WTC11 (cell line): Measurements from ENCODE around the gene IFITM5. TPM values are rescaled to one million over a fixed set of nuclear protein-coding genes. Genes with fewer than 3 reads are reported as not detected.

Experiments
- ATAC-seq: fragments of 200-7000 bp; cut with Tn5 transposase; 2 replicates; pipeline ENCODE4 v1.10.0; 2021; ENCODE audit warnings: mild to moderate bottlenecking, moderate library complexity
- CTCF ChIA-PET: fragments of 300-600 bp; sonication (Branson Sonifier 250); formaldehyde crosslinking; loops from one replicate; lab custom pipeline; 2021; ENCODE audit warnings: antibody characterized with exemption; lab: Charles Lee
- POLR2A ChIA-PET: fragments of 350-600 bp; sonication (Branson Sonifier 250); formaldehyde crosslinking; loops from one replicate; lab custom pipeline; 2021; ENCODE audit warnings: antibody characterized with exemption; lab: Charles Lee
- DNase-seq: peaks from one replicate; pipeline ENCODE4 v3.0.0; 2021; ENCODE audit warnings: low spot score
- H3K27ac Mint-ChIP-seq: 2 replicates; pipeline ENCODE4 v1.8.0; 2021; ENCODE audit warnings: mixed read lengths
- H3K27me3 Mint-ChIP-seq: 2 replicates; pipeline ENCODE4 v1.8.0; 2021; ENCODE audit warnings: low read depth, mild to moderate bottlenecking, moderate library complexity, mixed read lengths
- H3K36me3 Mint-ChIP-seq: 2 replicates; pipeline ENCODE4 v1.8.0; 2021; ENCODE audit warnings: mixed read lengths
- H3K4me1 Mint-ChIP-seq: 2 replicates; pipeline ENCODE4 v1.8.0; 2022; ENCODE audit warnings: mixed read lengths
- H3K4me3 Mint-ChIP-seq: 2 replicates; pipeline ENCODE4 v1.8.0; 2021; ENCODE audit warnings: mild to moderate bottlenecking, moderate library complexity, mixed read lengths
- H3K9me3 Mint-ChIP-seq: 2 replicates; pipeline ENCODE4 v1.8.0; 2021; ENCODE audit warnings: mixed read lengths
- ATF1 ChIP-seq: sonication (generic); formaldehyde crosslinking; IDR thresholded peaks from 2 replicates; pipeline ENCODE4 v1.8.1; 2023; ENCODE audit warnings: mild to moderate bottlenecking, moderate library complexity, missing genetic modification reagents
- CBFB ChIP-seq: sonication (generic); formaldehyde crosslinking; IDR thresholded peaks from 2 replicates; pipeline ENCODE4 v1.8.1; 2022; ENCODE audit warnings: mild to moderate bottlenecking, low read depth, missing genetic modification reagents
- GRHL2 ChIP-seq: fragments of 250-450 bp; sonication (Bioruptor Pico); IDR thresholded peaks from 2 replicates; pipeline ENCODE4 v1.8.0; 2022; ENCODE audit warnings: mild to moderate bottlenecking, moderate library complexity; ENCODE audit not compliant: insufficient replicate concordance, severe bottlenecking
- JAZF1 ChIP-seq: fragments of 250-450 bp; sonication (Bioruptor Pico); IDR thresholded peaks from 2 replicates; pipeline ENCODE4 v1.9.0; 2021; ENCODE audit warnings: moderate library complexity, mild to moderate bottlenecking, inconsistent platforms
- JUN ChIP-seq: sonication (generic); formaldehyde crosslinking; IDR thresholded peaks from 2 replicates; pipeline ENCODE4 v1.8.0; 2023; ENCODE audit warnings: mild to moderate bottlenecking, missing genetic modification reagents
- KAT7 ChIP-seq: sonication (generic); formaldehyde crosslinking; IDR thresholded peaks from 2 replicates; pipeline ENCODE4 v1.8.1; 2023; ENCODE audit warnings: missing genetic modification reagents, mild to moderate bottlenecking, borderline replicate concordance
- NR1H2 ChIP-seq: sonication (generic); formaldehyde crosslinking; IDR thresholded peaks from 2 replicates; pipeline ENCODE4 v1.9.0; 2021; ENCODE audit warnings: mild to moderate bottlenecking, moderate library complexity, missing genetic modification reagents
- NR2C2 ChIP-seq: sonication (generic); formaldehyde crosslinking; IDR thresholded peaks from 2 replicates; pipeline ENCODE4 v1.8.0; 2022; ENCODE audit warnings: mild to moderate bottlenecking, missing genetic modification reagents
- TEAD1 ChIP-seq: sonication (generic); formaldehyde crosslinking; IDR thresholded peaks from 2 replicates; pipeline ENCODE4 v1.8.0; 2022; ENCODE audit warnings: mild to moderate bottlenecking, missing genetic modification reagents
- TEAD4 ChIP-seq: sonication (generic); formaldehyde crosslinking; IDR thresholded peaks from 2 replicates; pipeline ENCODE4 v1.8.0; 2022; ENCODE audit warnings: mild to moderate bottlenecking, missing genetic modification reagents
- ZNF317 ChIP-seq: sonication (generic); formaldehyde crosslinking; IDR thresholded peaks from 2 replicates; pipeline ENCODE4 v1.8.1; 2023; ENCODE audit warnings: low read depth, mild to moderate bottlenecking, moderate library complexity, missing genetic modification reagents, borderline replicate concordance
- ZNF671 ChIP-seq: fragments of 250-450 bp; sonication (Bioruptor Pico); IDR thresholded peaks from 2 replicates; pipeline ENCODE4 v1.8.0; 2021; ENCODE audit warnings: mild to moderate bottlenecking
- total RNA-seq: library from RNA; stranded (reverse); gene quantifications from 3 replicates; pipeline ENCODE4 v1.2.3, GENCODE V29; 2021
- TF ChIP-seq, protein P1 (sequence below): fragments of 250-450 bp; sonication (Bioruptor Pico); IDR thresholded peaks from 2 replicates; pipeline ENCODE4 v1.9.0; 2021; ENCODE audit warnings: mild to moderate bottlenecking
- TF ChIP-seq, protein P2 (sequence below): sonication (generic); formaldehyde crosslinking; IDR thresholded peaks from 2 replicates; pipeline ENCODE4 v1.8.1; 2022; ENCODE audit warnings: missing genetic modification reagents, borderline replicate concordance
- TF ChIP-seq, protein P3 (sequence below): fragments of 250-450 bp; sonication (Bioruptor Pico); IDR thresholded peaks from 2 replicates; pipeline ENCODE4 v1.9.0; 2021; ENCODE audit warnings: mild to moderate bottlenecking
- TF ChIP-seq, protein P4 (sequence below): sonication (generic); formaldehyde crosslinking; IDR thresholded peaks from 2 replicates; pipeline ENCODE4 v1.8.0; 2023; ENCODE audit warnings: missing genetic modification reagents, mild to moderate bottlenecking, borderline replicate concordance
- TF ChIP-seq, protein P5 (sequence below): sonication (generic); formaldehyde crosslinking; IDR thresholded peaks from 2 replicates; pipeline ENCODE4 v1.8.0; 2022; ENCODE audit warnings: mild to moderate bottlenecking, missing genetic modification reagents
- TF ChIP-seq, protein P6 (sequence below): sonication (generic); formaldehyde crosslinking; IDR thresholded peaks from 2 replicates; pipeline ENCODE4 v1.8.0; 2023; ENCODE audit warnings: missing genetic modification reagents

The IFITM5 gene
- total RNA-seq, 1 experiment from 2014 or later = not detected

DNA sequence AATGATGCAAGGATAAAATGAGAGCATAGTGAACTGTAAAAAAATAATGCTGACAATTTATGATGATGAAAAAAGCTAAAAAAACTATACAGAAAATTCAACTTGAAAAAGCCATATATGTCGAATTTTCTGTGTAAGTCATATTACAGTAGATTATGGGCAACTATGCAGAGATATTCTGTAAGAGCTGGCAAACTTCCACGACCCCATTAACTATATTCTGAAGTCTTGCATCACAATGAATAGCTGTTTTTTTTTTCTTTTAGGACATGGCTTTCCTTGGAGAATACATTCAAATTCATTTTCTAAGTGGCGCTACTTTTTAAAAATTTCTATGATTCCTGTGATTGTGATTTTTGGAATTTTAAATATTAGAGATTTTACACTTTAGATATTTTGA lies 44.1 kb downstream of the IFITM5 start:
- Mint-ChIP-seq H3K4me3 (no peak overlapping the region), H3K27ac (no peak overlapping the region), H3K36me3 (peaks cover 36% of the 10 kb centered on the region), H3K9me3 (0 out of 2 replicates have a peak, but pooled peaks cover 5% of the 10 kb centered on the region), H3K4me1 (peaks cover 6% of the 10 kb centered on the region; the same call in 1 of the 2 replicates), H3K27me3 (peaks cover 4% of the 10 kb centered on the region; the same call in 1 of the 2 replicates)
- CTCF ChIA-PET = no interaction called here
- ATAC-seq (no peak), DNase-seq (no peak)
- TF ChIP-seq NR1H2 (no peak), JUN (CRISPR knock-in tag) (no peak), JAZF1 (CRISPR knock-in tag) (no peak), NR2C2 (CRISPR knock-in tag) (no peak), ZNF671 (CRISPR knock-in tag) (no peak), TEAD4 (CRISPR knock-in tag) (no peak), KAT7 (CRISPR knock-in tag) (no peak), ATF1 (CRISPR knock-in tag) (no peak), TEAD1 (CRISPR knock-in tag) (no peak), CBFB (CRISPR knock-in tag) (no peak), ZNF317 (CRISPR knock-in tag) (no peak), GRHL2 (CRISPR knock-in tag) (no peak)
- TF ChIP-seq, protein P1, sequence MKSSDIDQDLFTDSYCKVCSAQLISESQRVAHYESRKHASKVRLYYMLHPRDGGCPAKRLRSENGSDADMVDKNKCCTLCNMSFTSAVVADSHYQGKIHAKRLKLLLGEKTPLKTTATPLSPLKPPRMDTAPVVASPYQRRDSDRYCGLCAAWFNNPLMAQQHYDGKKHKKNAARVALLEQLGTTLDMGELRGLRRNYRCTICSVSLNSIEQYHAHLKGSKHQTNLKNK = no peak
- TF ChIP-seq, protein P2, sequence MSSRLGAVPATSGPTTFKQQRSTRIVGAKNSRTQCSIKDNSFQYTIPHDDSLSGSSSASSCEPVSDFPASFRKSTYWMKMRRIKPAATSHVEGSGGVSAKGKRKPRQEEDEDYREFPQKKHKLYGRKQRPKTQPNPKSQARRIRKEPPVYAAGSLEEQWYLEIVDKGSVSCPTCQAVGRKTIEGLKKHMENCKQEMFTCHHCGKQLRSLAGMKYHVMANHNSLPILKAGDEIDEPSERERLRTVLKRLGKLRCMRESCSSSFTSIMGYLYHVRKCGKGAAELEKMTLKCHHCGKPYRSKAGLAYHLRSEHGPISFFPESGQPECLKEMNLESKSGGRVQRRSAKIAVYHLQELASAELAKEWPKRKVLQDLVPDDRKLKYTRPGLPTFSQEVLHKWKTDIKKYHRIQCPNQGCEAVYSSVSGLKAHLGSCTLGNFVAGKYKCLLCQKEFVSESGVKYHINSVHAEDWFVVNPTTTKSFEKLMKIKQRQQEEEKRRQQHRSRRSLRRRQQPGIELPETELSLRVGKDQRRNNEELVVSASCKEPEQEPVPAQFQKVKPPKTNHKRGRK (CRISPR knock-in tag) = no peak
- TF ChIP-seq, protein P3, sequence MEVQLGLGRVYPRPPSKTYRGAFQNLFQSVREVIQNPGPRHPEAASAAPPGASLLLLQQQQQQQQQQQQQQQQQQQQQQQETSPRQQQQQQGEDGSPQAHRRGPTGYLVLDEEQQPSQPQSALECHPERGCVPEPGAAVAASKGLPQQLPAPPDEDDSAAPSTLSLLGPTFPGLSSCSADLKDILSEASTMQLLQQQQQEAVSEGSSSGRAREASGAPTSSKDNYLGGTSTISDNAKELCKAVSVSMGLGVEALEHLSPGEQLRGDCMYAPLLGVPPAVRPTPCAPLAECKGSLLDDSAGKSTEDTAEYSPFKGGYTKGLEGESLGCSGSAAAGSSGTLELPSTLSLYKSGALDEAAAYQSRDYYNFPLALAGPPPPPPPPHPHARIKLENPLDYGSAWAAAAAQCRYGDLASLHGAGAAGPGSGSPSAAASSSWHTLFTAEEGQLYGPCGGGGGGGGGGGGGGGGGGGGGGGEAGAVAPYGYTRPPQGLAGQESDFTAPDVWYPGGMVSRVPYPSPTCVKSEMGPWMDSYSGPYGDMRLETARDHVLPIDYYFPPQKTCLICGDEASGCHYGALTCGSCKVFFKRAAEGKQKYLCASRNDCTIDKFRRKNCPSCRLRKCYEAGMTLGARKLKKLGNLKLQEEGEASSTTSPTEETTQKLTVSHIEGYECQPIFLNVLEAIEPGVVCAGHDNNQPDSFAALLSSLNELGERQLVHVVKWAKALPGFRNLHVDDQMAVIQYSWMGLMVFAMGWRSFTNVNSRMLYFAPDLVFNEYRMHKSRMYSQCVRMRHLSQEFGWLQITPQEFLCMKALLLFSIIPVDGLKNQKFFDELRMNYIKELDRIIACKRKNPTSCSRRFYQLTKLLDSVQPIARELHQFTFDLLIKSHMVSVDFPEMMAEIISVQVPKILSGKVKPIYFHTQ = no peak
- TF ChIP-seq, protein P4, sequence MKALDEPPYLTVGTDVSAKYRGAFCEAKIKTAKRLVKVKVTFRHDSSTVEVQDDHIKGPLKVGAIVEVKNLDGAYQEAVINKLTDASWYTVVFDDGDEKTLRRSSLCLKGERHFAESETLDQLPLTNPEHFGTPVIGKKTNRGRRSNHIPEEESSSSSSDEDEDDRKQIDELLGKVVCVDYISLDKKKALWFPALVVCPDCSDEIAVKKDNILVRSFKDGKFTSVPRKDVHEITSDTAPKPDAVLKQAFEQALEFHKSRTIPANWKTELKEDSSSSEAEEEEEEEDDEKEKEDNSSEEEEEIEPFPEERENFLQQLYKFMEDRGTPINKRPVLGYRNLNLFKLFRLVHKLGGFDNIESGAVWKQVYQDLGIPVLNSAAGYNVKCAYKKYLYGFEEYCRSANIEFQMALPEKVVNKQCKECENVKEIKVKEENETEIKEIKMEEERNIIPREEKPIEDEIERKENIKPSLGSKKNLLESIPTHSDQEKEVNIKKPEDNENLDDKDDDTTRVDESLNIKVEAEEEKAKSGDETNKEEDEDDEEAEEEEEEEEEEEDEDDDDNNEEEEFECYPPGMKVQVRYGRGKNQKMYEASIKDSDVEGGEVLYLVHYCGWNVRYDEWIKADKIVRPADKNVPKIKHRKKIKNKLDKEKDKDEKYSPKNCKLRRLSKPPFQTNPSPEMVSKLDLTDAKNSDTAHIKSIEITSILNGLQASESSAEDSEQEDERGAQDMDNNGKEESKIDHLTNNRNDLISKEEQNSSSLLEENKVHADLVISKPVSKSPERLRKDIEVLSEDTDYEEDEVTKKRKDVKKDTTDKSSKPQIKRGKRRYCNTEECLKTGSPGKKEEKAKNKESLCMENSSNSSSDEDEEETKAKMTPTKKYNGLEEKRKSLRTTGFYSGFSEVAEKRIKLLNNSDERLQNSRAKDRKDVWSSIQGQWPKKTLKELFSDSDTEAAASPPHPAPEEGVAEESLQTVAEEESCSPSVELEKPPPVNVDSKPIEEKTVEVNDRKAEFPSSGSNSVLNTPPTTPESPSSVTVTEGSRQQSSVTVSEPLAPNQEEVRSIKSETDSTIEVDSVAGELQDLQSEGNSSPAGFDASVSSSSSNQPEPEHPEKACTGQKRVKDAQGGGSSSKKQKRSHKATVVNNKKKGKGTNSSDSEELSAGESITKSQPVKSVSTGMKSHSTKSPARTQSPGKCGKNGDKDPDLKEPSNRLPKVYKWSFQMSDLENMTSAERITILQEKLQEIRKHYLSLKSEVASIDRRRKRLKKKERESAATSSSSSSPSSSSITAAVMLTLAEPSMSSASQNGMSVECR (CRISPR knock-in tag) = no peak
- TF ChIP-seq, protein P5, sequence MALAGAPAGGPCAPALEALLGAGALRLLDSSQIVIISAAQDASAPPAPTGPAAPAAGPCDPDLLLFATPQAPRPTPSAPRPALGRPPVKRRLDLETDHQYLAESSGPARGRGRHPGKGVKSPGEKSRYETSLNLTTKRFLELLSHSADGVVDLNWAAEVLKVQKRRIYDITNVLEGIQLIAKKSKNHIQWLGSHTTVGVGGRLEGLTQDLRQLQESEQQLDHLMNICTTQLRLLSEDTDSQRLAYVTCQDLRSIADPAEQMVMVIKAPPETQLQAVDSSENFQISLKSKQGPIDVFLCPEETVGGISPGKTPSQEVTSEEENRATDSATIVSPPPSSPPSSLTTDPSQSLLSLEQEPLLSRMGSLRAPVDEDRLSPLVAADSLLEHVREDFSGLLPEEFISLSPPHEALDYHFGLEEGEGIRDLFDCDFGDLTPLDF (CRISPR knock-in tag) = no peak
- TF ChIP-seq, protein P6, sequence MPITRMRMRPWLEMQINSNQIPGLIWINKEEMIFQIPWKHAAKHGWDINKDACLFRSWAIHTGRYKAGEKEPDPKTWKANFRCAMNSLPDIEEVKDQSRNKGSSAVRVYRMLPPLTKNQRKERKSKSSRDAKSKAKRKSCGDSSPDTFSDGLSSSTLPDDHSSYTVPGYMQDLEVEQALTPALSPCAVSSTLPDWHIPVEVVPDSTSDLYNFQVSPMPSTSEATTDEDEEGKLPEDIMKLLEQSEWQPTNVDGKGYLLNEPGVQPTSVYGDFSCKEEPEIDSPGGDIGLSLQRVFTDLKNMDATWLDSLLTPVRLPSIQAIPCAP (CRISPR knock-in tag) = no peak
- POLR2A ChIA-PET = interaction anchor here (0.5 kb wide), 2 partner anchors 18 to 1331 kb away, joined by 3 to 4 read pairs; no protein-coding TSS in a partner anchor
